A549 (cell line): ENCODE results near the gene TGIF1.

ENCODE experiments used
- CHD4 ChIP-seq: fragments of 200-600 bp; sonication (generic); IDR thresholded peaks from 2 replicates; pipeline ENCODE4 v1.6.1; 2016; ENCODE audit warnings: antibody characterized with exemption, mild to moderate bottlenecking, borderline replicate concordance
- EP300 ChIP-seq, 2 experiments: fragments of >200 bp; sonication (Bioruptor Twin); formaldehyde crosslinking; IDR thresholded peaks; 2 replicates in 1 of 2; 3 replicates in 1 of 2; pipeline ENCODE4 v1.6.1; 2016 to 2017
- KDM5A ChIP-seq: fragments of 200-600 bp; sonication (generic); IDR thresholded peaks from 2 replicates; pipeline ENCODE4 v1.6.1; 2016; ENCODE audit warnings: antibody characterized with exemption, mild to moderate bottlenecking
- MAFK ChIP-seq: fragments of 450-650 bp; IDR thresholded peaks from 2 replicates; pipeline ENCODE4 v1.6.1; 2014; ENCODE audit not compliant: partially characterized antibody
- MYC ChIP-seq: IDR thresholded peaks from 2 replicates; pipeline ENCODE4 v1.6.1; 2012; ENCODE audit warnings: mild to moderate bottlenecking, inconsistent platforms, low read length, improper control_type of control experiment, borderline replicate concordance
- NR3C1 ChIP-seq: fragments of >200 bp; sonication (Bioruptor Twin); formaldehyde crosslinking; IDR thresholded peaks from 3 replicates; pipeline ENCODE4 v1.6.1; 2017
- POLR2A ChIP-seq: IDR thresholded peaks from 2 replicates; pipeline ENCODE4 v1.6.1; 2012; ENCODE audit warnings: mild to moderate bottlenecking, low read length
- RAD21 ChIP-seq, 2 experiments: fragments of >200 bp in 1 of 2; sonication (Bioruptor Twin) in 1 of 2; formaldehyde crosslinking in 1 of 2; IDR thresholded peaks in 1 of 2; conservative IDR thresholded peaks in 1 of 2; 2 replicates in 1 of 2; 3 replicates in 1 of 2; pipeline ENCODE4 v1.6.1; 2012 to 2018; ENCODE audit warnings: inconsistent platforms in 1 of 2
- RCOR1 ChIP-seq: fragments of 150-350 bp; IDR thresholded peaks from 2 replicates; pipeline ENCODE4 v1.6.1; 2014; ENCODE audit warnings: antibody characterized with exemption, low read length, low read depth
- TF ChIP-seq, protein P1 (sequence below): fragments of >200 bp; sonication (Bioruptor Twin); formaldehyde crosslinking; IDR thresholded peaks from 3 replicates; pipeline ENCODE4 v1.6.1; 2016
- TF ChIP-seq, protein P2 (sequence below): fragments of 200-600 bp; sonication (generic); IDR thresholded peaks from 2 replicates; pipeline ENCODE4 v1.6.1; 2016; ENCODE audit warnings: antibody characterized with exemption, mild to moderate bottlenecking, moderate library complexity
- TF ChIP-seq, protein P3 (sequence below): fragments of >200 bp; sonication (Bioruptor Twin); formaldehyde crosslinking; IDR thresholded peaks from 3 replicates; pipeline ENCODE4 v1.5.1; 2016
- TF ChIP-seq, protein P4 (sequence below): IDR thresholded peaks from 2 replicates; pipeline ENCODE4 v1.6.1; 2012

DNA sequence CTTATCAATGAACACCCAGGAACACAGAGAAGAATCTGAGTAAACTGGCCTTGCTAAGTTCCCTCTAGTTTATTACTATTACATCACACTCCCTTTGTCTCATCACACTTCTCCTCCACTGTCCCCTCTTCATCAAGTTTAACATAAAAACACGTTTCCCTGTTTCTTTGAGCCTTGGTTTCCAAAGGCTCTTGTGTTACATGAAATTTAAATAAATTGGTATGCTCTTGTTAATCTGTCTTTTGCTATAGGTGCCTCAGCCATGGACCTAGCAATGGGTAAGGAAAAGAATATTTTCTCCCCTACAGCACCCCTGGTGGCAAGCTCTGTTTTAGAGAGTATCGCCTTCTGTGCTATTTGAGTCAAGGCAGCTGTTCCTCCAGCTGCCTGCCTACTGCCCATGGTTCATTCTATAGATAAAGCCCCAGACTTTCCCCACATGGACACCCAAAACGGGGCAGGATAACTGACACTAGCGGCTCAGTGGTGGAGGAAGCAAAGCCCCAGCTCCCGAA is 31.8 kb downstream of the TGIF1 start:
- TF ChIP-seq, protein P1, sequence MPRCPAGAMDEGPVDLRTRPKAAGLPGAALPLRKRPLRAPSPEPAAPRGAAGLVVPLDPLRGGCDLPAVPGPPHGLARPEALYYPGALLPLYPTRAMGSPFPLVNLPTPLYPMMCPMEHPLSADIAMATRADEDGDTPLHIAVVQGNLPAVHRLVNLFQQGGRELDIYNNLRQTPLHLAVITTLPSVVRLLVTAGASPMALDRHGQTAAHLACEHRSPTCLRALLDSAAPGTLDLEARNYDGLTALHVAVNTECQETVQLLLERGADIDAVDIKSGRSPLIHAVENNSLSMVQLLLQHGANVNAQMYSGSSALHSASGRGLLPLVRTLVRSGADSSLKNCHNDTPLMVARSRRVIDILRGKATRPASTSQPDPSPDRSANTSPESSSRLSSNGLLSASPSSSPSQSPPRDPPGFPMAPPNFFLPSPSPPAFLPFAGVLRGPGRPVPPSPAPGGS, result no peak
- TF ChIP-seq EP300 (IDR thresholded peaks at IDR 0.05) (no peak), RCOR1 (no peak), RAD21 (conservative IDR thresholded peaks at IDR 0.05 in 1 of 2, IDR thresholded peaks at IDR 0.05 in 1 of 2) (peak; percentile 8 to 29; a peak in 2 of 5 replicates), CHD4 (no peak), KDM5A (no peak), MAFK (no peak), MYC (no peak), POLR2A (no peak), NR3C1 (no peak)
- TF ChIP-seq, protein P2, sequence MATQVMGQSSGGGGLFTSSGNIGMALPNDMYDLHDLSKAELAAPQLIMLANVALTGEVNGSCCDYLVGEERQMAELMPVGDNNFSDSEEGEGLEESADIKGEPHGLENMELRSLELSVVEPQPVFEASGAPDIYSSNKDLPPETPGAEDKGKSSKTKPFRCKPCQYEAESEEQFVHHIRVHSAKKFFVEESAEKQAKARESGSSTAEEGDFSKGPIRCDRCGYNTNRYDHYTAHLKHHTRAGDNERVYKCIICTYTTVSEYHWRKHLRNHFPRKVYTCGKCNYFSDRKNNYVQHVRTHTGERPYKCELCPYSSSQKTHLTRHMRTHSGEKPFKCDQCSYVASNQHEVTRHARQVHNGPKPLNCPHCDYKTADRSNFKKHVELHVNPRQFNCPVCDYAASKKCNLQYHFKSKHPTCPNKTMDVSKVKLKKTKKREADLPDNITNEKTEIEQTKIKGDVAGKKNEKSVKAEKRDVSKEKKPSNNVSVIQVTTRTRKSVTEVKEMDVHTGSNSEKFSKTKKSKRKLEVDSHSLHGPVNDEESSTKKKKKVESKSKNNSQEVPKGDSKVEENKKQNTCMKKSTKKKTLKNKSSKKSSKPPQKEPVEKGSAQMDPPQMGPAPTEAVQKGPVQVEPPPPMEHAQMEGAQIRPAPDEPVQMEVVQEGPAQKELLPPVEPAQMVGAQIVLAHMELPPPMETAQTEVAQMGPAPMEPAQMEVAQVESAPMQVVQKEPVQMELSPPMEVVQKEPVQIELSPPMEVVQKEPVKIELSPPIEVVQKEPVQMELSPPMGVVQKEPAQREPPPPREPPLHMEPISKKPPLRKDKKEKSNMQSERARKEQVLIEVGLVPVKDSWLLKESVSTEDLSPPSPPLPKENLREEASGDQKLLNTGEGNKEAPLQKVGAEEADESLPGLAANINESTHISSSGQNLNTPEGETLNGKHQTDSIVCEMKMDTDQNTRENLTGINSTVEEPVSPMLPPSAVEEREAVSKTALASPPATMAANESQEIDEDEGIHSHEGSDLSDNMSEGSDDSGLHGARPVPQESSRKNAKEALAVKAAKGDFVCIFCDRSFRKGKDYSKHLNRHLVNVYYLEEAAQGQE, result no peak
- TF ChIP-seq, protein P3, sequence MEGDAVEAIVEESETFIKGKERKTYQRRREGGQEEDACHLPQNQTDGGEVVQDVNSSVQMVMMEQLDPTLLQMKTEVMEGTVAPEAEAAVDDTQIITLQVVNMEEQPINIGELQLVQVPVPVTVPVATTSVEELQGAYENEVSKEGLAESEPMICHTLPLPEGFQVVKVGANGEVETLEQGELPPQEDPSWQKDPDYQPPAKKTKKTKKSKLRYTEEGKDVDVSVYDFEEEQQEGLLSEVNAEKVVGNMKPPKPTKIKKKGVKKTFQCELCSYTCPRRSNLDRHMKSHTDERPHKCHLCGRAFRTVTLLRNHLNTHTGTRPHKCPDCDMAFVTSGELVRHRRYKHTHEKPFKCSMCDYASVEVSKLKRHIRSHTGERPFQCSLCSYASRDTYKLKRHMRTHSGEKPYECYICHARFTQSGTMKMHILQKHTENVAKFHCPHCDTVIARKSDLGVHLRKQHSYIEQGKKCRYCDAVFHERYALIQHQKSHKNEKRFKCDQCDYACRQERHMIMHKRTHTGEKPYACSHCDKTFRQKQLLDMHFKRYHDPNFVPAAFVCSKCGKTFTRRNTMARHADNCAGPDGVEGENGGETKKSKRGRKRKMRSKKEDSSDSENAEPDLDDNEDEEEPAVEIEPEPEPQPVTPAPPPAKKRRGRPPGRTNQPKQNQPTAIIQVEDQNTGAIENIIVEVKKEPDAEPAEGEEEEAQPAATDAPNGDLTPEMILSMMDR, result peak; percentile 28; the same call in 2 of the 3 replicates
- TF ChIP-seq, protein P4, sequence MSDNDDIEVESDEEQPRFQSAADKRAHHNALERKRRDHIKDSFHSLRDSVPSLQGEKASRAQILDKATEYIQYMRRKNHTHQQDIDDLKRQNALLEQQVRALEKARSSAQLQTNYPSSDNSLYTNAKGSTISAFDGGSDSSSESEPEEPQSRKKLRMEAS, result no peak
